Activated CD8-positive, alpha-beta memory T cell treated with anti-CD3 and anti-CD28 coated beads for 24 hours (primary cell): ENCODE results near the gene DOK4.

Experiments used
- DNase-seq: peaks from one replicate; pipeline ENCODE4 v3.0.0-alpha.2; 2020

DOK4 gene

DNA sequence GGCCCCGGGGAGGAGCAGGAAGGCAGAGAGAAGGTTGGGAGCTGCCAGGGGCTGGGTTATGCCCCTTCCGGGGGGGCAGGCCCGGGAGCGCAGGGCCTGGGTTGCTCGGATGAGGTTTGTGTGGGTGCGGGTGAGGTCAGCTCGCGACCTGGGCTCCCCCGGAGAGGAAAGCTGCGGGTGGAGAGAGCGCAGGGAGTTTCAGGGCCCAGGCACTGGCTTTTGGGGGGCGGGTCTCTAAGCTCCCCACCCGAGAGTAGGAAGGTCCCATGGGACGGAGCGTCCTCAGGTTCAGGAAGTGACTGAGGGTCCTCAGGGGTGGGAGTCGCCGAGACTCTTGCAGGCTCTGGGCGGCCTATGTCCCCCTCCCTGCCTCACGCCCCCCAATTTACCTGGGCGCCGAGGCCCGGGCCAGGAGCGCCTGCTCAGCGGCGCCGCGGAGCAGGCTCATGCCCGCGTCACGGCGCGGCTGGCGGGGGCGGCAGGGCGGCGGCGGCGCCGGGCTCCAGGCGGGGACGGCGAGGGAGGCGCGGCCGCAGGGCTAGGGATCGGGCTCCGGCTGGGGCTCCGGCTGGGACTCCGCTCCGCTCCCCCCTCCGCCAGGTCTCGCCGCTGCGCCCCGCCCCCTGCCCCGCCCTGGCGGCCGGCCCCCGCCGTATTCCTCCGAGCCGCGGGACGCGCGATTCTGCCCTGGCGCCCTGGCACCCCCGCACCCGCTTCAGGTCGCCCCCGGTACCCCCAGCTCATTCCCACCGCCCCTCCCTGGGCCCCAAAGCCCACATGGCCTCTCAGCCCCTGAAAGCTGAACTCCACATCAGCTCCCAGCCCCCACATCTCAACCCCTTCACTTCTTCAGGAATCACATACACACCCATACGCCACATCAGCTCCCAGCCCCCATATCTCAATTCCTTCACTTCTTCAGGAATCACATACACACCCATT is at the start of gene DOK4:
Gene DOK4 (minus strand): TSS at position 578 of the 942 bp plus-strand sequence. CDS start 6,986 bp downstream, outside the sequence.
- peak; percentile 92 for DNase-seq

DNA sequence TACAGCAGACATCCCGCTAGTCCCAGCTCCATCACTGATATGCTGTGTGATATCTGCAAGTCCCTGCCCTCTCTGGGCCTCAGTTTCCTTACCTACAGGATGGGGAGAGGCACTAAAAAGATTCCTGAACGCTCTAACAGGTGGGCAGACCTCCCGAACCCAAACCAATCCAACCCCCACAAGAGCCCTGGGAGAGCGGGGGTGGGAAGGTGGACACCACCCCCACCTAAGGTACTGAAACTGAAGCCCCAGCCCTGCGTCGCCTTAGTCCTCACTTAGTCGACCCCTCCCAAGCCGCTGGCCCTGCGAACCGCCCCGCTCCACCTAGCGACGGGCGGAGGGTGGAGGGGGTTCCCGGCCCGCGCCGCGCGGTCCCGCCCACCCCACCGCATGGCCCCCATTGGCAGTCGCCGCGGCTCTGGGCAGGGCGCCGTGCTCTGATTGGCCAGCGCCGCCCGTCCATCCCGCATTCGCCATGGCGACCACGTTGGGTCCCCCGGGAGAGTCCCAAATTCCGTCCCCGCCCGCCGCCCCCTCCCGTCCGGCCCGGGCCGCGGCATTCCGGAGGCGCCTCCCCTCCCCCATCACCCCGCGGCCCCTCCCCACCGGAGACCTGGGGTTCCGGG is 49.5 kb upstream of the DOK4 start:
- peak; percentile 97 for DNase-seq

DNA sequence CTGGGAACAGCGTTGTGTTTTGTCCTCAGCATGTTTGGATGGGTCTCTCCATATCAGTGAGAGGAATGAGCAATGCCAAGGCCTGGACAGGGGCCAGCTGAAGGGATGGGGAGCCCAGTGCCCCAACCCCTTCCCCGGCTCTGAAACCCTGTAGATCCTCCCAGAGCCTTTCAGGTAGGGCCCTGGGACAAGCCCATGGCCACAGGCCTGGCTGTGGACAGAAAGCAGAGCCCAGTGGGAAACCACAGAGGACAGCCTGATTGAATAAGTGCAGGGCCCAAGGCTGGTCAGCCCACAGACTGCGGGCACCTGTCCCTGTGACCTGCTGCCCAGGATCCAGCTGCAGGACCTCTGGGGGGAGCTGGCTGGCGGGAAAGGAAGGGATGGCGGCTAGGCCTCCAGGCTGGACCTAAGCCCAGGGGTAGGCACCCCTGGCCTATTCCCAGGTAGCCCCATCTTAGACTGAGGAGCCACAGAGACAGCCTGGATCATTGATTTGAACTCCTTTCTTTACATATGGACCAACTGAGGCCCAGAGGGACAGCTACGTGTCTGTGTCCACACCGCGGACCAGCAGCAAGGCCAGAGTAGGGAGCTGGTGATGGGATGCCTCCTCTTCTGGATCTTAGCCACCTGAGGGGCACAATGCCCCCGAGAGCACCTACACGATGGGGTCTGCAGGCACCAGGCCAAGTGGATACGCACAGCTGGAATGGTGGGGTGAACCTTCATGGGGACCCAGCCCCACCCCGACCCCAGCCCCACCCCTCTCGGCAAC is 48.8 kb upstream of the DOK4 start:
- peak; percentile 61 for DNase-seq

DNA sequence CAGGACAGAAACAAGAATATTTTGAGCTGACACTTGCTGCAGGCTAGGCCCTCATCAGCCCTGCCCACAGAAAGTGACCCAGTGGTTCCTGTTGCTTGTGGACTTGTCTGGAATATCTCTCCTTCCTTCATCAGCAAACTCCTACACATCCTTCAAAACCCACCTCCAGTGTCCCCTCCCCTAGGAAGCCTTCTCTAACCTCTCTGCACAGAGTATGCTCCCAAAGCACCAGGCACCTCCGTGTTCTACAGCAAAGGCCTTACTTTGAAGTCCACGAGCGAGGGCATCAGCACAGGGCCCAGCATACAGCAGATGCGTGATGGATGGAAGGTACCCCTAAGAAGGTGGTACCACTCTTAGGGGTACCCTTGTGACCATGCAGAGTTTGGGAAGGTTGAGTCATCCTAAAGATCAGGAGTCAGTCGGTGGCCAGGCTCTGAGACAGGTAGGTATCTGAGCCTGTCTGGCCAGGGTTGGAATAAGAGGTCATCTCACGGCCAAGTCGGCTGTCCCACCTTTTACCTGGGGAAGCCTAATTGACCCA is 48.1 kb upstream of the DOK4 start:
- DNase-seq = no peak

DNA sequence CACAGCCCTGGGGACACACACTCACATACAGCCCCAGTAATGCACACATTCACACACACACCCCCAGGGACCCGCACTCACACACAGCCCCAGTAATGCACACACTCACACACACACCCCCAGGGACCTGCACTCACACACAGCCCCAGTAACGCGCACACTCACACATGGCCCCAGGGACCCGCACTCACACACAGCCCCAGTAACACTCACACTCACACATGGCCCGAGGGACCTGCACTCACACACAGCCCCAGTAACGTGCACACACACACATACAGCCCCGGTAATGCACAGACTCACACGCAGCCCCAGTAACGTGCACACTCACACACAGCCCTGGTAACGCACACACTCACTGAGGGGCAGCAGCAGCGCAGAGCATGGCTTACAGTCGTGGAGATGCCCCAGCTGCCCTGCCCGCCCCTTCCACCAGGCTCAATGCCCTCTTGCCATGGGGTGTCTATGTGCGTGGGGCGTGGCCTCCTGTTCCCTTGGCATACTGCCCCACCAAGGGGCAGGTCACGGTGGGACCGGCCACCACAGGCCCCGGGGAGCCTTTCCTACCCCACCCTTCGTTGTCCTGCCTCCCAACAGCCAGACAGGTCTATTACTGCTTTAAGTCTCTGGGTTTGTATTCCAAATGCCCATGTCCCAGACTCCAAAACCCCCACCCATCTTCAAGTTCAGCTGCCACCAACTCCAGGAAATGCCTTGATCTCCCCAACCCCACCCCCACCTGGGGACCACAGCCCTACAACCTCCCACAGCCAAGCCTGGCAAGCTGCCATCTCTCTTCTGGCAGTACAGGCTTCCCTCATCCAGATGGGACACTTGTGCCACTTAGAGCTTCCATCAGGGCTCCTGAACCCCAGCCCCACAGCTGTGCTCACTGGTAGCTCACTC is 47.4 kb upstream of the DOK4 start:
- DNase-seq = peak; percentile 68

DNA sequence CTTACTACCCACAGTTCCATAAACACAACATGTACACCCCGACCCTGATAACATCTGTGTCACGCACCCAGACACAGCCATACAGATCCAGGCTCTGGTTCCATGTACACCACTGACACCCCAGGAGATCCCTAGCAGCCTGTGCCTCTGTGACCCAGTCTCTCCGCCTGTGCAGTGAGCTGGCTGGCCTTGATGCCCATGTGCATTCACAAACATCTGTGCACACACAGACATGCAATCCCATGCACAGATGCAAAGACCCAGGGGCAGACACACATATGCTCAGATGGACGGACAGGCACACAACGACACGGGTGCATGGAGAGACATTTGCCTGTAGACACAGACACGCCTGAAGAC is 46.0 kb upstream of the DOK4 start:
- no peak for DNase-seq

DNA sequence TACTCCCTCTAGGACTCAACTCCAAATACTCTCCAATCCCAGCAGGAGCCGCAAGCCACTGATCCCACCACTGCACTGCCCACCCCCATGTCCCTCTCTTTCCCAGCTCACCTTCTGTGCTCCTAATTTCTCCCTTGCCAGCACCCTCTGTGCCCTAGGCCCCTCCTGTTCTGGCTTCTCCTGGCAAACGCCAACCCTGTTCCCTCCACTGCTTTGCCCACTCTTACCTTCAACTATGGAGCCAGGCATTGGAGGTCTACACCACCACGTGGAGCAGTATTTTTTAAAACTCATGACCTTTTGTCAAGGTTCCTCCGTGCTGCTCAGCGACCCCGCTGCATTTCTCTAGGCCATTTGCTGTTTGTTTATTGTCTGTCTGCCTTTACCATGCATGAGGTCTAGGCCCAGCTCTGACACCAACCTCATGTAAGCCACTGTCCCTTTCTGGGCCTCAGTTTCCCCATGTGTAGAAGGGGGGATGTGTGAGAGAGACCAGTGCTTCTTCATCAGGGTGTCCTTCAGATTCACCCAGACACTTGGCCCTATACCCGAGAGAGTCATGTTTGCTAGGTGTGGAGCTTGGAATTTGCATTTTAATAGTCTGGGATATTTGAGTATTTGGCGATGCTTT is 45.5 kb upstream of the DOK4 start:
- DNase-seq = no peak

DNA sequence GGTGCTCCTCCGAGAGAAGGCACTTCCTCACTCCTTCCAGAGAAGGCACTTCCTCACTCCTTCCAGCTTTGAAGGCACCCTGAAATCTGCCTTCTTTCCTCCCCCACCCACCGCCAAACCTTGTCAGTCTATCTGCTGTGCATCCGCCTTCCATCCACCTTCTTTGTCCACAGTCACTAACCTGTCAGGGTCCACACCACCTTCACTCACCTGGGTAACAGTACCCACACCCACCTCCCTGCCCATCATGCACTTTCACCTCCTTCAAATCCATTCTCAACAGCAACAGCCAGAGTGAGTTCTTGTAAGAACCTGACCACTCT is 44.9 kb upstream of the DOK4 start:
- DNase-seq = no peak

DNA sequence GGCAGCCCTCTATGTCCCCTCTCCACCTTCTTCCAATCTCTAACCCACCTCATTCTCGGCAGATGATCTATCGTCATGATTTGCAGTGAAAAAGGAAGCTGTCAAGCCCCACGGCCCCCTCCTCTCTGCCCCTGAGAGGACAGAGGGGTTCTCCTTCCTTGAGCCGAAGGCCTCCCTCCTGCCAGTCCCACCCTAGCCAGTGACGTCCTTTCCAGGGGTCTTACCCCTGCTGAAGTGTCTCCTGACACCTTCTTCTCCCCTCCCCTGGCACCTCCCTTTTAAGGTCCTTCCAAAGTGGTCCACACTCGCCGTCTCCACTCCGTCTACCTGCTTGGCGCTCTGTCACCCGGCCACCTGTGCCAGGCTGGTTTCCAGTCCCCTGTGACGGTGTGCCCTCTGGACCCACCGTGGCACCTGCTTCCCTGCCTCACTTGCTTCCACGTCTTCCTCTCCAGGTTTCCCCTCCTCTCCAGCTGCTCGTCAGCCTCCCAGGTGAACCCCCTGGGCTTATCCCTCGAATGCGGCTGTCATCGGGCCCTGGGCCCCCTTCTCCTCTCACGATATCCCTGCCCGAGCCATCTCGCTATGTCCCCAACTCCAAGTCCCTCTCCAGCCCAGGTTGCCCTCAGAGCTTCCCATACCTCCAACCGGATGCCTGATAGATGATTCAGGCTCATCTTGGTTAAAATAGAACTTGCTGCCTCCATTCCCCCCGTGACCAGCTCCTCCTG is 44.4 kb upstream of the DOK4 start:
- DNase-seq = no peak

DNA sequence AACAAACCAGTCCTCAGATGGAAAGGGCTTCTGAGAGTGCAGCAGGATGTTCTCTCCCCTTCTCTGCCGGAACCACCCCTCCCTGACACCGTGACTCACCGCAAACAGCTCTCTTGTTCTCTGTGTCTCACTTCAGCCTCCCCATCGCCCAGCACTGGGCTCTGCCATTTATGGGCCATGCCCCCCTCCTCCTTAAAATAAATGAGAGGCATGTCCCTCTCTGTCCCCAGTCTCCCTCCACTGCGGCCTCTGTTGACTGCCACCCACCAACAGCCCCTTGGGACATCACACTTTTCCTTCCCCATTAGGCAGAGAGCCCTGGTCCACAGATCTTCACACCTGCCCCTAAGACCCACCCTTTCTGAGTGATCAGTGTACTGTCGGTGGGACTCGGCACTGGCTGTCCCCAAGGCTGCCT is 43.8 kb upstream of the DOK4 start:
- peak; percentile 85 for DNase-seq

DNA sequence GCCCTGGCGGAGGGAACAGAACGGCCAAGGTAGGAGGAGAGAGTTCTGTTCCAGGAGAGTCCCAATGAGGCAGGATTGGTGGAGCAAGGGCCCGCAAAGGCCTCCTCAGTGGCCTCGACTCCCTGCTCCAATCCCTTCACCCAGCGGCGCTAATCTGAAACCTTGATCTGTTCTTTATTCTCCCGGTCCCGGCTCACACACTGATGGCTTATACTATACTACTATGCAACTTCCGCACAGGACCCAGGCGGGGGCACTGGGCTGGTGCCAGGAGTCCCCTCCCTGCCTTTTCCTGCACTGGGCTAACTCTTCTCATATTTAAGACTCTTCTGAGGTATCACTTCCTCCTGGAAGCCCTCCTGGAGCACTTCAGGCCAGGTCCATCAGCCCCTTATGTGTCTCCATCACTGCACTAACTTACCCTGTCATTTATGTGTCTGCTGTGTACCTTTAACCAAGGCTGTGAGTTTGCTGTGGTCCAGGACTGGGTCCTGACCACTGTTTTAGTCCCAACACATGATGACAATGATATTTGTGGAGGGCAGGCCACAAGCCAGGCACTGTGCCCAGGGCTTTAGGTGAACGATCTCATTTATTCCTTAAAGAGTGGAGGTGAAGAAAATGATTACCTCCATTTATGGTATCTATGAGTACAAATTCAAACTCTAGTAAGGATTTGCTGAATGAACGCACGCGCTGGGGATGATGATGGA is 43.3 kb upstream of the DOK4 start:
- no peak for DNase-seq

DNA sequence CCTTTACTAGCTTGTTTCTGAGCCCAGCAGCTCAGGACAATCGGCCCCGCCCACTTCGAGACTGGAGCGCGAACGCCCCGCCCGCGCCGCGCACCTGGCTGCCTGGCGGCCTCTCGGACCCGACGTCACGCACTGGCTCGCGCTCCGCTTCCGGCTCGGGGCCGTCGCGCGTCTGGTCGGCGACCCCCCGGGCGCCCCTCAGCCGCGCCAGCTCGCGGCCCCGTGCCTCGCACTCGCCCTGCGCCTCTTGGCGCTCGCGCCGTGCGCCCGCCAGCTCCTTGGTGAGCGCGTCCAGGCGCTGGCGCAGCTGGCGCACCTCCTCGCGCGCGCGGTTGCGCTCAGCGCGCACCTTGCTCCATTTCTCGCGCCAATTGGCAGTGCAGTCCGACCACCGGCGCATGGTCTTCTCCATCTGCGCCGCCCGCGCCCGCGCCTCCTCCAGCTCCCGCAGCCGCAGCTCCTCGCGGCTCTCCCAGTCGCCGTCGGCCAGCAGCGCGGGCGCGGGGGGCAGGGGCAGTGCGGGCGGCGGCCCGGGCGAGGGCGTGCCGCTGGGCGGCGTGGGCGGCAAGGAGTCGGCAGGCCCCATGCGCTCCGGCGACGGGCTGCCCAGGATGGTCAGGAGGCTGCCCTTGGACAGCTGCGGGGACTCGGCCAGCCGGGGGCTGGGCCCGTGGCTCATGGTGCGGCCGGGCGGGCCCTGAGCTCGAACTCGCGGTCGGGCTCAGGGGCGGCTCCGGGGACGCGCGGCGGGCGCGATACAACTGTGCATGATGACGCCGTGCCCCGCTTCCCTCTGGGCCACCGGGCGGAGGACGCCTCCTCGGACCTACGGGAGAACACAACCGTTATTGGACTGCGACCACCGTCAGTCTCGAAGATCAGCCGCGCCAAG is 42.5 kb upstream of the DOK4 start:
- no peak for DNase-seq

DNA sequence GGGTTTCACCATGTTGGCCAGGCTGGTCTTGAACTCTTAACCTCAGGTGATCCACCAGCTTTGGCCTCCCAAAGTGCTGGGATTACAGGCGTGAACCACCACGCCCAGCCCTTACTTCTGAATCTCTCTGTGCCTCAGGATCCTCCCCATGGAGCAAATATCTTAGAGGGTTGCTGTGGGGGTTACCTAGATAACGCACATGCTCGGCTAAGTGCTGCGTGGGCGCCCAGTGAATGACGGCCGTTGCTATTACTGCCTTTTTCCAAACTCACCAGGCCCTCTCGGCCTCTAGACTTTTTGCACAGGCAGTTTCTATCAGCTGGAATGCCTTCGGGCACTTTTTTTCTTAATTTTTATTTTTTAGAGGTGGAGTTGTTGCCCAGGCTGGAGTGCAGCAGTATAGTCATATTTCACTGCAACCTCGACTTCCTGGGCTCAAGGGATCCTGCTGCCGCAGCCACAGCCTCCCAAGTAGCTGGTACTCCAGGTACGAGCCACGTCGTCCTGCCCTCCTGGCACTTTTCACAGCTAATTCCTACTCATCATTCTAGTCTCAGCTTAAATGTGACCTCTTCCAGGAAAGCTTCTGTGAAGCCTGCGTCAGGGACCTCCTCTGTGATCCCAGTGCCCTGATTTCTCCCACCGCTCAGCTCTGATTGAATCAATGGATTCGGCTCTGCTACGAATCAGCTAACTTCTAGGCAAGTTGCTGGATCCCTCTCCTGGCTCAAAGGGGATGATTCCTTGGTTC is 41.5 kb upstream of the DOK4 start:
- no peak for DNase-seq

DNA sequence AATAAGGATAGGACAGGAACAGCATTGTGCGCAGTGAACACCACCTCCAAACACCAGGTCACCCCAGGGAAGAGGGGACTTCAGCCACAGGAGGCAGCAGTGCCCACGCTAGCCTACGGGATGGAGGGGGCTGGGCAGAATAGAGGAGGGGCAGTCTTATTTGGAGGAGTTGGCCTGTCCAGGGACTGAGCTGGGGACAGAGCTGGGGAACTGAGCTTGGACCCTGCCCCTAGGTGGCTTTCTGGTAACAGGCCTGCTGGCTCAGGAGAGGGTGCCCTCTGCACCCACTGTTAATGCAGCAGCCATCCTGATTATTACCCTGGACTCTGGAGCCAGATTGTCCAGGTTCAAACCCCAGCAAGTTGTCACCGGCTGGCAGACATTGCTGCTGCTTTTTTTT is 40.7 kb upstream of the DOK4 start:
- DNase-seq = no peak

DNA sequence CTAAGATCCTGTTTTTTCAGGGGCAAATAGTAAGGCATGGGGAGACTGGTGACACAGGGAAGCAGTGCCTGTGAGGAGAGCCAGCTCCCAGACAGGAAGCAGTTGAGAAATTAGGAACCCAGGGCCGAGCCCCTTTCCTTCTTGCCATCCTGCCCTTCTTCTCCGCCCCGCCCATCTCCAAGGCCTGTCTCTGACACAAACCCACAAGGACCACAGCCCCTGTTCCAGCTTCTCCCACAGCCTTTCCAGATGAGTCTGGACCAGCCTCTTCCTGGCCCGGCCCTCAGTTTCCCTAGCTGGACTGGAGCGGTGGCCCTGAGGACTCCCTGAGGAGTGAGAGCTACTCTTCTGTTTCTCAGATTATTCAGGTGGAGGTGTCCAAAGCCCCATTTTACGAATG is 40.2 kb upstream of the DOK4 start:
- DNase-seq = no peak

DNA sequence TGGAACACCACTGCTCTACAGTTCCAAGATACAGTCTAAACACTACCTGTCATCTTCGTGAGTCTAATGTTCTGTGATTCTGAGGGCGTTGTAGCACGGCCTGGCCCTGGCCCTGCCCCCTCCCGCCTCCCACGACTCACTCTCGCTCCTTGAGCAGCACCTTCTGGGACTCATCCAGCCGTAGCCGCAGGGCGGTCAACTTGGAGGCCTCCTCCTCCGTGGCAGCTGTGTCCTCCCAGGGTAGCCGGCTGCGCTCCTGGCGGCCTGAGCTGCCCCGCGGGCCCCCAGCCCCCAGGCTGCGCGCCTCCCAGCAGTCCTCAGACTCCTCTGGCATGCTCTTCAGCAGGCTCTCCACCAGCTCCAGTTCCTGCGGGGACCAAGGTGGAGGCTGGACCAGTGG is 39.5 kb upstream of the DOK4 start:
- no peak for DNase-seq

DNA sequence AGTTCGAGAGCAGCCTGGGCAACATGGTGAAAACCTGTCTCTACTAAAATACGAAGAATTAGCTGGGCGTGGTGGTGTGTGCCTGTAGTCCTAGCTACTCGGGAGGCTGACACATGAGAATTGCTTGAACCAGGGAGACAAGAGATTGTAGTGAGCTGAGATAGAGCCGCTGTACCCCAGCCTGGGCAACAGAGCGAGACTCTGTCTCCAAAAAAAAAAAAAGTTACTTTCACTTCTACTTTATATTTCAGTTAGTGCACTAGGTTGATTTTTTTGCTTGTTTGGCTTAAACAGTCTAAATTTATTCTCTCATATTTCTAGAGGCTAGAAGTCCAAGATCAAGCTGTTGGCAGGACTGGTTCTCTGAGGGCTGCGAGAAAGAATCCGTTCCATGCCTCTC is 36.7 kb upstream of the DOK4 start:
- no peak for DNase-seq

DNA sequence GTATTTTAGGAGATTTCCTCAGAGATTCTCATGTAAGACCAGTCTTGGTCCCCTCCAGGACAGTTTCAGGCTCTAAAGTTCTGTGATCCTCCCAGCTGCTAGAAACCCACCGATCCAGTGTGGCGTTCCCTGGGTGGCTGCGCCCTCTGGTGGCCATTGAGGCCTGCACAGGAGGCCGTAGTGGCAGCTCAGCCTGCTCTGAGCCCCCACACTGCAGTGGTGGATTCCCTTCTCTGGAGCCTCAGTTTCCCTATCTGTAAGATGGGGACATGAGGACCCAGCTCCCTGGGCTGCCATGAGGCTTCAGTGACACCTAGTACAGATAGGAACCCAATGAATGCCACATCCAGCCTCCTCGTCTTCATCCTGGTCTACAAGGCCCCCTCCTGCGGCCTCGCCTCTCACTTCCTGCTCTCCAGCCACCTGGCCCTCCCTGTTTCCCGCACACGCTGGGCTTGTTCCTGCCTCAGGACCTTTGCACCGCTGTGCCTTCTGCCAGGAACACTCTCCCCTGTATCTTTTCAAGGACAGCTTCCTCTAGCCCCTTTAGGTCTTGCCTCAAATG is 33.6 kb upstream of the DOK4 start:
- DNase-seq = peak; percentile 93
